Stomach (tissue), 9 donors: ENCODE measurements around the gene NDUFS4. TPM values are rescaled to one million over a fixed set of nuclear protein-coding genes. Genes with fewer than 3 reads are reported as not detected.
"Not testable (repeated sequence)": the region's sequence is repeated elsewhere in the genome, so short reads cannot be mapped to it uniquely, and the experiment has no call there.

Experiments
- DNase-seq, 2 donors: peaks; one replicate each; pipeline versions ENCODE4 v3.0.0 to v3.0.0-alpha.2; 2013 to 2019
- H3K27ac ChIP-seq, 5 donors: fragments of 200-600 bp in 4 of 5; sonication (generic) in 4 of 5; one replicate each; pipeline ENCODE4 v1.5.1; 2013 to 2019; ENCODE audit warnings: mild to moderate bottlenecking in 1 of 5, moderate library complexity in 1 of 5
- H3K27me3 ChIP-seq, 3 donors: fragments of 200-600 bp; sonication (generic); one replicate each; pipeline ENCODE4 v1.5.1; 2017 to 2019; ENCODE audit warnings: mixed run types in 1 of 3
- H3K36me3 ChIP-seq, 4 donors: fragments of 200-600 bp; sonication (generic); 1 replicate in 3 of 4; 2 replicates in 1 of 4; pipeline ENCODE4 v1.5.1; 2016 to 2019
- H3K4me1 ChIP-seq, 4 donors: fragments of 200-600 bp; sonication (generic); one replicate each; pipeline ENCODE4 v1.5.1; 2016 to 2019
- H3K4me3 ChIP-seq, 4 donors: fragments of 200-600 bp; sonication (generic) in 3 of 4; one replicate each; pipeline ENCODE4 v1.5.1; 2016 to 2019; ENCODE audit warnings: mild to moderate bottlenecking in 1 of 4
- H3K9me3 ChIP-seq, 4 donors: fragments of 200-600 bp; sonication (generic); one replicate each; pipeline ENCODE4 v1.5.1; 2016 to 2019
- EP300 ChIP-seq: sonication (generic); formaldehyde crosslinking; IDR thresholded peaks from one replicate; pipeline ENCODE4 v1.6.1; 2017; ENCODE audit warnings: antibody characterized with exemption
- POLR2A ChIP-seq, 4 donors: fragments of 450-650 bp; IDR thresholded peaks; one replicate each; pipeline ENCODE4 v1.6.1; 2016; ENCODE audit warnings: antibody characterized with exemption in 4 of 4, control low read depth in 2 of 4, mild to moderate bottlenecking in 1 of 4, moderate library complexity in 1 of 4
- POLR2AphosphoS5 ChIP-seq, 3 donors: sonication (generic); formaldehyde crosslinking; IDR thresholded peaks; one replicate each; pipeline ENCODE4 v1.6.1; 2016; ENCODE audit warnings: antibody characterized with exemption in 3 of 3
- WGBS, 5 donors: extraction: QIAGEN DNeasy Blood & Tissue Kit in 3 of 5; methylation state at CpG; one replicate each; pipeline versions ENCODE4 v1.1.5 to v1.1.7; 2013 to 2018; 5-methylcytosine and 5-hydroxymethylcytosine counted together
- intact Hi-C: fragments of 100-400 bp; cut with DNase I; formaldehyde crosslinking; loops from one replicate; pipeline ENCODE4 v1.15.1; 2023; ENCODE audit warnings: low total_unique reads
- polyA plus RNA-seq, 3 donors: library from polyadenylated mRNA; stranded (reverse); fragments of 200-250 nt; gene quantifications; one replicate each; pipeline ENCODE4 v1.2.3, GENCODE V29; 2013
- total RNA-seq, 5 donors: library from RNA; depleted of rRNA; stranded (reverse); fragments of >200 nt; gene quantifications; one replicate each; pipeline versions ENCODE4 v1.1.0 to v1.2.3, GENCODE V29; 2014 to 2016
- TF ChIP-seq, protein P1 (sequence below), 7 experiments: fragments of 450-650 bp in 4 of 7; fragments of 200-600 bp in 3 of 7; sonication (generic) in 3 of 7; IDR thresholded peaks; one replicate each; pipeline ENCODE4 v1.5.1; 2016 to 2019; ENCODE audit warnings: antibody characterized with exemption in 7 of 7, control low read depth in 2 of 7, mild to moderate bottlenecking in 1 of 7
- donor health status: healthy with polysubstance abuse.
- donor health status: Bipolar disorder and iron deficiency.
- donor health status: healthy.

The NDUFS4 gene
- total and polyA plus RNA-seq, 8 donors = 8.7 to 103 (median 85.2) TPM

- intact Hi-C loops = no loop called here
- Histone ChIP-seq H3K36me3 (peaks cover 9 to 38% (median 28%) of the 10 kb centered on the region in 4 donors), H3K27me3 (no peaks in the 10 kb centered on the region), H3K4me3 (no peak overlapping the region), H3K9me3 (no peaks in the 10 kb centered on the region), H3K4me1 (peaks cover 0 to 25% (median 7%) of the 10 kb centered on the region in 4 donors), H3K27ac (no peak overlapping the region)
- 58 to 66% (median 63%) methylated on average over 6 of the region's 6 CpGs for WGBS, 5 donors
- no peak for TF ChIP-seq POLR2AphosphoS5 (IDR thresholded peaks at IDR 0.05)
- TF ChIP-seq, protein P1, sequence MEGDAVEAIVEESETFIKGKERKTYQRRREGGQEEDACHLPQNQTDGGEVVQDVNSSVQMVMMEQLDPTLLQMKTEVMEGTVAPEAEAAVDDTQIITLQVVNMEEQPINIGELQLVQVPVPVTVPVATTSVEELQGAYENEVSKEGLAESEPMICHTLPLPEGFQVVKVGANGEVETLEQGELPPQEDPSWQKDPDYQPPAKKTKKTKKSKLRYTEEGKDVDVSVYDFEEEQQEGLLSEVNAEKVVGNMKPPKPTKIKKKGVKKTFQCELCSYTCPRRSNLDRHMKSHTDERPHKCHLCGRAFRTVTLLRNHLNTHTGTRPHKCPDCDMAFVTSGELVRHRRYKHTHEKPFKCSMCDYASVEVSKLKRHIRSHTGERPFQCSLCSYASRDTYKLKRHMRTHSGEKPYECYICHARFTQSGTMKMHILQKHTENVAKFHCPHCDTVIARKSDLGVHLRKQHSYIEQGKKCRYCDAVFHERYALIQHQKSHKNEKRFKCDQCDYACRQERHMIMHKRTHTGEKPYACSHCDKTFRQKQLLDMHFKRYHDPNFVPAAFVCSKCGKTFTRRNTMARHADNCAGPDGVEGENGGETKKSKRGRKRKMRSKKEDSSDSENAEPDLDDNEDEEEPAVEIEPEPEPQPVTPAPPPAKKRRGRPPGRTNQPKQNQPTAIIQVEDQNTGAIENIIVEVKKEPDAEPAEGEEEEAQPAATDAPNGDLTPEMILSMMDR (IDR thresholded peaks at IDR 0.05) = no peak
- TF ChIP-seq POLR2A (IDR thresholded peaks at IDR 0.05) = no peak
- no peak for TF ChIP-seq EP300
- peak in 1 of 2 donors; percentile 69 for DNase-seq
Observed at GRCh38 chr5:53603009-53603687, 42.7 kb downstream of the NDUFS4 start.

- Histone ChIP-seq H3K4me1 (peaks cover 0 to 26% (median 9%) of the 10 kb centered on the region in 4 donors), H3K9me3 (no peaks in the 10 kb centered on the region), H3K4me3 (no peak overlapping the region), H3K27ac (no peak overlapping the region), H3K36me3 (peaks cover 9 to 41% (median 32%) of the 10 kb centered on the region in 4 donors), H3K27me3 (no peaks in the 10 kb centered on the region)
- TF ChIP-seq POLR2AphosphoS5 (IDR thresholded peaks at IDR 0.05) = no peak
- no peak for TF ChIP-seq EP300
- TF ChIP-seq, protein P1 (IDR thresholded peaks at IDR 0.05) = no peak
- TF ChIP-seq POLR2A (IDR thresholded peaks at IDR 0.05) = no peak
- 61 to 71% (median 66%) methylated on average over 2 of the region's 2 CpGs for WGBS, 5 donors
- no peak for DNase-seq
- intact Hi-C loops = no loop called here
Observed at GRCh38 chr5:53604309-53604708, 43.9 kb downstream of the NDUFS4 start.

DNA sequence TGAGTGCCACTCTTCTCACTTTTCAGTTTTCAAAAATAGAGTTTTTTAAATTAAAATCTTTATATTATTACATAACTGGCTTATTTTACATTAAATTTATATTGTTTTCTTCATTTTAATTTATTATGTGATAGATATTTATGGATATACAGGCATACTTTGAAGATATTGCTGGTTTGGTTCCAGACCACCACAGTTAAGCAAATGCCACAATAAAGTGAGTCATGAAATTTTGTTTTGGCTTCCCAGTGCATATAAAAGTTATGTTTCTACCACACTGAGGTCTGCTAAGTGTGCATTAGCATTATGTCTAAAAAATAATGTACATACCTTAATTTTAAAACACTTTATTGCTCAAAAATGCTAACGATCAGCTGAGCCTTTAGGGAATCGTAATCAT is 47.4 kb downstream of the NDUFS4 start:
- WGBS, 5 donors = 94 to 99% (median 96%) methylated on average over 2 of the region's 2 CpGs
- no peak for DNase-seq

DNA sequence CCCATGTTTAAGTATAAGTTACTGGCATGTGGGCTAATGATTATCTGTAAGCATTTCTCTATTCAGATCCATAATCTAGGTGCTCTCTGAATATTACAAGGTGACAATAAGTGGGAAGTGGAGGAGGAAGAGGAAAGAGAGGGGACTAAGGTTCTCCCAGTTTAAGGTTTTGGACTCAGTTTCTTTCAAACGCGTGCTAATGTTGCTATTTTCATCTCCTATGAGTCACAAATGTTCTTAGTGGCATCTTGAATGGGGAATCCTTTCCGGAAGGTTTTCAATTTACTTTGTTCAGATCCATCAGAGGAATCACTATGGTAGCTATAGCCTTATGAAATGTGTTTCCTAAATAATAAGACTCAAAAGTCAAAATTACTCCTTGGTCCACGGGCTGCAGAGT is 48.5 kb downstream of the NDUFS4 start:
- H3K9me3 ChIP-seq, H3K27ac ChIP-seq, H3K27me3 ChIP-seq, intact Hi-C loops, DNase-seq, H3K4me3 ChIP-seq: not testable (repeated sequence)
- Histone ChIP-seq H3K4me1 (peaks cover 0 to 38% (median 20%) of the 10 kb centered on the region in 4 donors), H3K36me3 (peaks cover 9 to 41% (median 32%) of the 10 kb centered on the region in 4 donors)
- WGBS, 5 donors = 71 to 97% (median 94%) methylated on average over 4 of the region's 4 CpGs

More for the DNA sequence above, 47.4 kb downstream of the NDUFS4 start:
- Histone ChIP-seq H3K27me3 (no peaks in the 10 kb centered on the region), H3K27ac (no peak overlapping the region), H3K36me3 (peaks cover 9 to 41% (median 32%) of the 10 kb centered on the region in 4 donors), H3K9me3 (no peaks in the 10 kb centered on the region), H3K4me1 (peaks cover 0 to 39% (median 19%) of the 10 kb centered on the region in 4 donors), H3K4me3 (no peak overlapping the region)
- no peak for TF ChIP-seq POLR2A (IDR thresholded peaks at IDR 0.05)
- no peak for TF ChIP-seq POLR2AphosphoS5 (IDR thresholded peaks at IDR 0.05)
- no peak for TF ChIP-seq EP300
- TF ChIP-seq, protein P1 (IDR thresholded peaks at IDR 0.05) = no peak
- intact Hi-C loops = no loop called here

DNA sequence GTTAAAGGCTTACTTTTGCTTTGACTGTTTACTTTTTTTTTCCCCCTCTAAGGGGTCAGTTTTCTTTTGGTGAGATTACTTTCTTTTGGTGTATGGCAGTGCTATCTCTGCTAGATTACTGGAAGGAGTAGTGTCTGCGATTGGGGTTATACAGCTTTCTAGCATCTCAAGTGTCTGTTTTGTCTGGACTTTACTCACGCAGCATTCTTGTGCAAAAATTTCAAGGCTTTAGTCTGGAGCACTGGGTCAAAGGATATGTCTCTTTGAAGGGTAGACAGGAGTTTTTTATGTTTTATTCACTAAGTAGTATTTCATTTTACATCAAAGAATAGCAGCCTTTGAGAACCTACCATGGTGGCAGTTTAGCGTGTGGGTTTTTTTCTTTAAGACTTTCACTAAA is 52.6 kb downstream of the NDUFS4 start:
- TF ChIP-seq POLR2AphosphoS5 (IDR thresholded peaks at IDR 0.05) (no peak), POLR2A (IDR thresholded peaks at IDR 0.05) (no peak), EP300 (no peak)
- TF ChIP-seq, protein P1 (IDR thresholded peaks at IDR 0.05) = no peak

More for the DNA sequence above, 52.6 kb downstream of the NDUFS4 start:
- no peaks in the 10 kb centered on the region for H3K27me3 ChIP-seq
- peaks cover 0 to 33% (median 15%) of the 10 kb centered on the region in 4 donors for H3K4me1 ChIP-seq
- H3K36me3 ChIP-seq = peaks cover 0 to 8% (median 2%) of the 10 kb centered on the region in 4 donors
- no peak for DNase-seq
- H3K9me3 ChIP-seq = no peaks in the 10 kb centered on the region
- WGBS, 5 donors = 75 to 81% (median 78%) methylated on average over 3 of the region's 3 CpGs
- intact Hi-C loops = no loop called here
- no peak overlapping the region for H3K4me3 ChIP-seq
- H3K27ac ChIP-seq = no peak overlapping the region
